HG03575 (cell line): ENCODE results near the gene ATXN7L1.

Experiments
- ATAC-seq: cut with Tn5 transposase; IDR thresholded peaks from one replicate; pipeline ENCODE4 v1.9.1; 2021; ENCODE audit not compliant: unreplicated experiment, insufficient number of reproducible peaks, low FRiP score; ENCODE audit errors: extremely low read depth

Gene ATXN7L1

GRCh38 chr7:105674200-105674920 is 202.0 kb downstream of the ATXN7L1 start:
- ATAC-seq = no peak

GRCh38 chr7:105673367-105674084 is 202.9 kb downstream of the ATXN7L1 start:
- ATAC-seq = no peak

- ATAC-seq = no peak
Observed at GRCh38 chr7:105672801-105673200, 203.6 kb downstream of the ATXN7L1 start.

- no peak for ATAC-seq
Observed at GRCh38 chr7:105666324-105666723, 210.1 kb downstream of the ATXN7L1 start.

GRCh38 chr7:105665684-105666083 is 210.7 kb downstream of the ATXN7L1 start:
- no peak for ATAC-seq

- ATAC-seq = no peak
Observed at GRCh38 chr7:105664816-105665525, 211.4 kb downstream of the ATXN7L1 start.

GRCh38 chr7:105662998-105663397 is 213.4 kb downstream of the ATXN7L1 start:
- ATAC-seq = no peak

GRCh38 chr7:105661625-105662024 is 214.8 kb downstream of the ATXN7L1 start:
- ATAC-seq = no peak

- no peak for ATAC-seq
Observed at GRCh38 chr7:105656922-105657521, 219.4 kb downstream of the ATXN7L1 start.

GRCh38 chr7:105655500-105656380 is 220.7 kb downstream of the ATXN7L1 start:
- no peak for ATAC-seq

- no peak for ATAC-seq
Observed at GRCh38 chr7:105655067-105655466, 221.3 kb downstream of the ATXN7L1 start.

GRCh38 chr7:105654095-105654686 is 222.2 kb downstream of the ATXN7L1 start:
- ATAC-seq = no peak

- ATAC-seq = no peak
Observed at GRCh38 chr7:105653441-105654005, 222.9 kb downstream of the ATXN7L1 start.

GRCh38 chr7:105652359-105652993 is 223.9 kb downstream of the ATXN7L1 start:
- ATAC-seq = no peak

- ATAC-seq = no peak
Observed at GRCh38 chr7:105651798-105652197, 224.6 kb downstream of the ATXN7L1 start.

GRCh38 chr7:105650382-105650970 is 225.9 kb downstream of the ATXN7L1 start:
- no peak for ATAC-seq

GRCh38 chr7:105649727-105650381 is 226.5 kb downstream of the ATXN7L1 start:
- ATAC-seq = no peak
